Loucy (cell line): ENCODE measurements around the gene MAP3K8.
A peak's percentile ranks its signal among the peaks of the same experiment; 100 is the strongest.

Experiments used
- H2AFZ ChIP-seq: fragments of 200-600 bp; sonication (generic); 2 replicates; pipeline ENCODE4 v1.6.0; 2016; ENCODE audit warnings: antibody characterized with exemption, mild to moderate bottlenecking, low read length, moderate library complexity
- H3F3A ChIP-seq: fragments of 200-600 bp; 2 replicates; pipeline ENCODE4 v1.6.0; 2016; ENCODE audit warnings: antibody characterized with exemption, low read depth, mild to moderate bottlenecking
- H3K27me3 ChIP-seq: fragments of 200-600 bp; sonication (generic); 2 replicates; pipeline ENCODE4 v1.6.1; 2014; ENCODE audit warnings: low read length, mild to moderate bottlenecking; ENCODE audit not compliant: insufficient read depth, poor library complexity, severe bottlenecking
- H3K36me3 ChIP-seq: fragments of 200-600 bp; sonication (generic); 2 replicates; pipeline ENCODE4 v1.6.1; 2016; ENCODE audit warnings: low read length; ENCODE audit not compliant: insufficient read depth
- H3K4me1 ChIP-seq: fragments of 200-600 bp; sonication (generic); 2 replicates; pipeline ENCODE4 v1.5.1; 2014; ENCODE audit warnings: low read length, mild to moderate bottlenecking; ENCODE audit not compliant: insufficient read depth, poor library complexity, severe bottlenecking
- H3K4me2 ChIP-seq: fragments of 200-600 bp; sonication (generic); 2 replicates; pipeline ENCODE4 v1.6.0; 2014; ENCODE audit warnings: antibody characterized with exemption, low read length, low read depth, mild to moderate bottlenecking; ENCODE audit not compliant: poor library complexity, severe bottlenecking
- H3K4me3 ChIP-seq: fragments of 200-600 bp; sonication (generic); 2 replicates; pipeline ENCODE4 v1.5.1; 2014; ENCODE audit warnings: low read length, mild to moderate bottlenecking, mixed read lengths; ENCODE audit not compliant: poor library complexity, severe bottlenecking
- H3K79me2 ChIP-seq: fragments of 200-600 bp; sonication (generic); 2 replicates; pipeline ENCODE4 v1.6.1; 2014; ENCODE audit warnings: low read length; ENCODE audit not compliant: insufficient read depth
- H3K9ac ChIP-seq: fragments of 200-600 bp; sonication (generic); 2 replicates; pipeline ENCODE4 v1.6.0; 2014; ENCODE audit warnings: mild to moderate bottlenecking, low read depth, low read length, moderate library complexity; ENCODE audit not compliant: poor library complexity, severe bottlenecking
- H3K9me2 ChIP-seq: fragments of 200-600 bp; sonication (generic); replicated peaks from 2 replicates; pipeline ENCODE4 v1.6.1; 2016; ENCODE audit warnings: low read depth, low read length, mixed read lengths
- H3K9me3 ChIP-seq: fragments of 200-600 bp; sonication (generic); 2 replicates; pipeline ENCODE4 v1.6.1; 2014; ENCODE audit warnings: mild to moderate bottlenecking, antibody characterized with exemption, low read length, low read depth; ENCODE audit not compliant: insufficient read depth
- H4K20me1 ChIP-seq: fragments of 200-600 bp; sonication (generic); 2 replicates; pipeline ENCODE4 v1.6.0; 2014; ENCODE audit warnings: antibody characterized with exemption, low read length, mild to moderate bottlenecking; ENCODE audit not compliant: insufficient read depth, poor library complexity, severe bottlenecking
- CTCF ChIP-seq: fragments of 200-600 bp; sonication (generic); conservative IDR thresholded peaks from 2 replicates; pipeline ENCODE4 v1.5.1; 2014; ENCODE audit warnings: mild to moderate bottlenecking, antibody characterized with exemption, low read length
- EZH2phosphoT487 ChIP-seq: fragments of 200-600 bp; IDR thresholded peaks from 2 replicates; pipeline ENCODE4 v1.6.1; 2018; ENCODE audit warnings: antibody characterized with exemption, mild to moderate bottlenecking, moderate library complexity, borderline replicate concordance

MAP3K8 gene

DNA sequence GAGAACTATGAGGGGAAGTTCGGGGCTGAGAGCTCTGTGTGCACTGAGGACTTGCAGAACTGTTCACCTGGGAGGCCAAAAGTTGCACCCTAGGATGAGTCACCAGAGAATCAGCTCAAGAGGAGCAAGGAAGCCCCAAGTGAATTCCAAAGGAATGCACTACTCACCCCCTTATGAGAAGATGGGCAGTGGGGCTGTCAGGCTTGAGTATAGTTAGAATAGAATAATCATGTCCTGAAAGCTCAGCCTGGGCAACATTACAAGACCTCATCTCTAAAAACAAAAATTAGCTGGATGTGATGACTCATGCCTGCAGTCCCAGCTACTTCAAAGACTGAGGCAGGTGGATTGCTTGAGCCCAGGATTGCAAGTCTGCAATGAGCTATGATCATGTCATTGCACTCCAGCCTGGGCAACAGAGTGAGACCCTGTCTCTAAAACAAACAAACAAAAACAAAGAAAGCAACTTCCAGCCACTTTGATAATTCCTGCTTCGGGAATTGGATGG lies 30.0 kb downstream of the MAP3K8 start:
- Histone ChIP-seq H3K27me3 (no peaks in the 10 kb centered on the region), H3K4me2 (no peak overlapping the region), H4K20me1 (no peaks in the 10 kb centered on the region), H3K9me3 (no peaks in the 10 kb centered on the region), H3K79me2 (no peaks in the 10 kb centered on the region), H3K4me3 (no peak overlapping the region), H3K9ac (no peak overlapping the region), H3K36me3 (peaks cover 28% of the 10 kb centered on the region; the same call in 1 of the 2 replicates), H3F3A (no peaks in the 10 kb centered on the region), H3K9me2 (no peaks in the 10 kb centered on the region), H2AFZ (no peak overlapping the region), H3K4me1 (peaks cover 6% of the 10 kb centered on the region)
- no peak for TF ChIP-seq CTCF
- no peak for TF ChIP-seq EZH2phosphoT487

DNA sequence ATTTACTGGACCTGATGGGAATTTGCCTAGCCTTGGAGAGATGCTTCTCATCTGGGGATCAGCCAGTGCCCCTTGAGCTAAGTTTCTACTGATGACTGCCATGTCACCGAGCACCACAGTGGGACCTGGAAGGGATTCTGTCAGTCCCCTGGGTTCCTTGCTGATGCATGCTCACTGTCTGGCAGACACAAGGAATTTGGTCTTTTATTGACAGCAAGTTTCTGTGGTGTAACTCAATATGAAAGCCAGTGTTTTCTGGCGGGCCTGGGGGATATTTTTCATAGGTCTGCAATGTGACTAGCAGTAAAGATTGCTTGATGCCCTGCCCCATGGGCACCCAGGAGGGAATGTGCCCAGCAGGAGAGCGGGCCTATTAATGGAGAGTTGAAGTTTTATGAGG lies 30.7 kb downstream of the MAP3K8 start:
- no peak for TF ChIP-seq EZH2phosphoT487
- no peak for TF ChIP-seq CTCF
- Histone ChIP-seq H3K4me3 (no peak overlapping the region), H3K9me3 (no peaks in the 10 kb centered on the region), H3K9me2 (no peaks in the 10 kb centered on the region), H3K79me2 (no peaks in the 10 kb centered on the region), H3K4me1 (no peaks in the 10 kb centered on the region), H3K36me3 (peaks cover 21% of the 10 kb centered on the region; the same call in 1 of the 2 replicates), H3K4me2 (no peak overlapping the region), H3F3A (no peaks in the 10 kb centered on the region), H4K20me1 (no peaks in the 10 kb centered on the region), H3K9ac (no peak overlapping the region), H2AFZ (0 out of 2 replicates have a peak overlapping the region, but pooled peaks have one; percentile 28), H3K27me3 (no peaks in the 10 kb centered on the region)

DNA sequence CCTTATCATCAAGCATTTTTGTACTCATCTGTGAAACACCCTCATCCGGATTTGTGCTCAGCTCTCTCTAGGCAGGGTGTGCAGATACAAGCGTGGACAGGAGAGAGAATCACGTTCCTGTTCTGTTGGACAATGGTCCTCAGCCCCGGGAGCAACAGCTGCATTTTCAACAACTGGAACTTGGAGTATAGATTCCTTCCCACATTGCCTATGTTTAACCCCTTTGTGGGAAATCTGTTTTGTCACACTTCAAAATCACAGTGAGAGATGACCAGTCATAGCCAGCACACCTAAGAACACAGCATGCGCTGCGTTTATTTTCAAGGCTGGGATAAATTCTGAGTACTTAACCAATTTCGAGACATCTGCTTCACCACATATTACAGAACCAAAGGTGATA lies 32.5 kb downstream of the MAP3K8 start:
- Histone ChIP-seq H3K9ac (no peak overlapping the region), H3K9me3 (no peaks in the 10 kb centered on the region), H3K4me3 (no peak overlapping the region), H3K27me3 (no peaks in the 10 kb centered on the region), H3K9me2 (no peaks in the 10 kb centered on the region), H3K4me2 (no peak overlapping the region), H2AFZ (no peak overlapping the region), H3F3A (no peaks in the 10 kb centered on the region), H3K4me1 (no peaks in the 10 kb centered on the region), H3K79me2 (no peaks in the 10 kb centered on the region), H3K36me3 (peaks cover 6% of the 10 kb centered on the region; the same call in 1 of the 2 replicates), H4K20me1 (no peaks in the 10 kb centered on the region)
- no peak for TF ChIP-seq CTCF
- TF ChIP-seq EZH2phosphoT487 = no peak
